Esophagus squamous epithelium (tissue), 4 donors: ENCODE results near the gene NR1H3.

Source experiments
- CTCF ChIP-seq, 6 experiments: fragments of 450-650 bp in 4 of 6; fragments of 200-600 bp in 2 of 6; sonication (generic) in 2 of 6; IDR thresholded peaks; one replicate each; pipeline ENCODE4 v1.5.1; 2016 to 2019; ENCODE audit warnings: antibody characterized with exemption in 6 of 6, mild to moderate bottlenecking in 4 of 6, moderate library complexity in 4 of 6
- POLR2A ChIP-seq, 4 donors: fragments of 450-650 bp; IDR thresholded peaks; one replicate each; pipeline ENCODE4 v1.6.1; 2017; ENCODE audit warnings: antibody characterized with exemption in 4 of 4, mild to moderate bottlenecking in 4 of 4, moderate library complexity in 3 of 4

GRCh38 chr11:47314992-47315391, 57.2 kb downstream of the NR1H3 start:
- no peak for TF ChIP-seq CTCF (IDR thresholded peaks at IDR 0.05)
- no peak for TF ChIP-seq POLR2A (IDR thresholded peaks at IDR 0.05)
